H1 (cell line): ENCODE results near the gene RBBP5. TPM values are rescaled to one million over a fixed set of nuclear protein-coding genes. Genes with fewer than 3 reads are reported as not detected.

Experiments used
- CTCF ChIA-PET: fragments of 300-600 bp; sonication (Branson Sonifier 250); formaldehyde crosslinking; loops from one replicate; lab custom pipeline; 2021; ENCODE audit not compliant: partially characterized antibody; lab: Charles Lee
- POLR2A ChIA-PET: fragments of 300-600 bp; sonication (Branson Sonifier 250); formaldehyde crosslinking; loops from one replicate; lab custom pipeline; 2021; ENCODE audit warnings: inconsistent platforms; ENCODE audit not compliant: partially characterized antibody; lab: Charles Lee
- DNase-seq, 2 experiments: peaks; one replicate each; pipeline versions ENCODE4 v3.0.0 to v3.0.0-alpha.2; 2010 to 2022; ENCODE audit warnings: low spot score in 2 of 2, low read depth in 1 of 2, mixed read lengths in 1 of 2
- FAIRE-seq: peaks from 2 replicates; lab custom pipeline; 2011; peaks lifted over from hg19 to GRCh38; lab: Jason Lieb, UNC
- H2AFZ ChIP-seq: 2 replicates; pipeline ENCODE4 v1.8.1; 2012; ENCODE audit warnings: low read length, inconsistent platforms
- H2AK5ac ChIP-seq: 2 replicates; pipeline ENCODE4 v1.6.1; 2013; ENCODE audit warnings: low read depth, low read length
- H2BK120ac ChIP-seq: replicated peaks from 2 replicates; pipeline ENCODE3; 2013; ENCODE audit warnings: low read depth, low read length, inconsistent platforms
- H2BK12ac ChIP-seq: 2 replicates; pipeline ENCODE4 v1.6.1; 2013; ENCODE audit warnings: low read depth, low read length
- H2BK15ac ChIP-seq: 2 replicates; pipeline ENCODE4 v1.6.1; 2013; ENCODE audit warnings: low read length
- H2BK20ac ChIP-seq: 2 replicates; pipeline ENCODE4 v1.6.1; 2013; ENCODE audit warnings: low read length
- H2BK5ac ChIP-seq: 2 replicates; pipeline ENCODE4 v1.6.1; 2013; ENCODE audit warnings: low read depth, low read length
- H3K14ac ChIP-seq: 2 replicates; pipeline ENCODE4 v1.6.1; 2013; ENCODE audit warnings: inconsistent platforms; ENCODE audit not compliant: insufficient read length
- H3K18ac ChIP-seq: 2 replicates; pipeline ENCODE4 v1.6.1; 2013; ENCODE audit warnings: low read length; ENCODE audit errors: extremely low read depth
- H3K23ac ChIP-seq: 2 replicates; pipeline ENCODE4 v1.6.1; 2013; ENCODE audit warnings: inconsistent platforms; ENCODE audit not compliant: insufficient read length
- H3K23me2 ChIP-seq: 2 replicates; pipeline ENCODE4 v1.6.1; 2013; ENCODE audit warnings: low read depth, low read length
- H3K27ac ChIP-seq: 2 replicates; pipeline ENCODE4 v1.6.1; 2011; ENCODE audit warnings: low read depth, low read length, inconsistent platforms
- H3K27me3 ChIP-seq, 4 experiments: replicated peaks in 1 of 4; 1 replicate in 1 of 4; 2 replicates in 3 of 4; pipeline versions ENCODE4 v1.6.1 to v1.8.1; 2011 to 2013; ENCODE audit warnings: low read length in 3 of 4, mild to moderate bottlenecking in 3 of 4, inconsistent platforms in 2 of 4, mixed read lengths in 2 of 4, moderate library complexity in 1 of 4; ENCODE audit not compliant: control insufficient read depth in 3 of 4, insufficient read depth in 3 of 4; ENCODE audit errors: extremely low read depth in 1 of 4
- H3K36me3 ChIP-seq, 4 experiments: 2 replicates each; pipeline versions ENCODE4 v1.6.1 to v1.8.1; 2011 to 2013; ENCODE audit warnings: mild to moderate bottlenecking in 4 of 4, low read length in 3 of 4, moderate library complexity in 2 of 4, control low read depth in 1 of 4, inconsistent platforms in 1 of 4; ENCODE audit not compliant: insufficient read depth in 4 of 4, control insufficient read depth in 2 of 4
- H3K4ac ChIP-seq: replicated peaks from 2 replicates; pipeline ENCODE3; 2013; ENCODE audit warnings: low read length, low read depth, mixed read lengths, inconsistent platforms; ENCODE audit not compliant: insufficient read length
- H3K4me1 ChIP-seq, 4 experiments: replicated peaks in 1 of 4; 1 replicate in 1 of 4; 2 replicates in 3 of 4; pipeline versions ENCODE4 v1.6.1 to v1.8.1; 2011 to 2013; ENCODE audit warnings: low read length in 3 of 4, inconsistent platforms in 2 of 4, mixed read lengths in 1 of 4; ENCODE audit not compliant: insufficient read depth in 4 of 4, control insufficient read depth in 3 of 4
- H3K4me2 ChIP-seq, 2 experiments: 2 replicates each; pipeline versions ENCODE4 v1.6.1 to v1.8.1; 2011 to 2013; ENCODE audit warnings: low read depth in 2 of 2, low read length in 2 of 2, control low read depth in 1 of 2, inconsistent platforms in 1 of 2, mild to moderate bottlenecking in 1 of 2; ENCODE audit not compliant: insufficient read depth in 1 of 2
- H3K4me3 ChIP-seq, 4 experiments: fragments of 200-600, 300-600 bp in 1 of 4; sonication (generic), shearing (Covaris generic), sonication (Bioruptor Twin) in 1 of 4; 2 replicates each; pipeline versions ENCODE4 v1.5.1 to v1.8.1; 2011 to 2016; ENCODE audit warnings: low read length in 4 of 4, low read depth in 3 of 4, control low read depth in 2 of 4, inconsistent platforms in 2 of 4, mild to moderate bottlenecking in 2 of 4, mixed read lengths in 1 of 4, moderate library complexity in 1 of 4; ENCODE audit not compliant: insufficient read depth in 2 of 4; ENCODE audit errors: extremely low read depth in 1 of 4
- H3K56ac ChIP-seq: replicated peaks from 2 replicates; pipeline ENCODE3; 2013; ENCODE audit warnings: low read depth, mild to moderate bottlenecking, mixed read lengths, low read length, inconsistent platforms; ENCODE audit not compliant: insufficient read length
- H3K79me1 ChIP-seq: 2 replicates; pipeline ENCODE4 v1.6.1; 2013; ENCODE audit warnings: low read depth, low read length, control low read depth
- H3K79me2 ChIP-seq, 2 experiments: 2 replicates each; pipeline versions ENCODE4 v1.6.1 to v1.8.1; 2012 to 2013; ENCODE audit warnings: low read length in 2 of 2, mild to moderate bottlenecking in 2 of 2, inconsistent platforms in 1 of 2; ENCODE audit not compliant: insufficient read depth in 2 of 2, control insufficient read depth in 1 of 2
- H3K9ac ChIP-seq, 4 experiments: replicated peaks in 1 of 4; 1 replicate in 1 of 4; 2 replicates in 3 of 4; pipeline versions ENCODE4 v1.6.1 to v1.8.1; 2011 to 2013; ENCODE audit warnings: low read depth in 3 of 4, low read length in 3 of 4, control low read depth in 2 of 4, mild to moderate bottlenecking in 2 of 4, moderate library complexity in 2 of 4, inconsistent platforms in 1 of 4; ENCODE audit errors: extremely low read depth in 1 of 4
- H3K9me3 ChIP-seq, 2 experiments: 2 replicates each; pipeline versions ENCODE4 v1.6.1 to v1.8.1; 2012 to 2013; ENCODE audit warnings: mild to moderate bottlenecking in 2 of 2, moderate library complexity in 2 of 2, control low read depth in 1 of 2, inconsistent platforms in 1 of 2, low read depth in 1 of 2, low read length in 1 of 2, mixed read lengths in 1 of 2; ENCODE audit not compliant: insufficient read depth in 2 of 2
- H4K20me1 ChIP-seq, 2 experiments: replicated peaks in 1 of 2; 2 replicates each; pipeline versions ENCODE3 to v1.8.1; 2011 to 2013; ENCODE audit warnings: inconsistent platforms in 2 of 2, low read length in 2 of 2, mild to moderate bottlenecking in 1 of 2; ENCODE audit not compliant: insufficient read depth in 2 of 2, control insufficient read depth in 1 of 2
- H4K5ac ChIP-seq: 2 replicates; pipeline ENCODE4 v1.6.1; 2013; ENCODE audit warnings: low read length, low read depth, mixed read lengths, inconsistent platforms; ENCODE audit not compliant: insufficient read length
- H4K8ac ChIP-seq: 2 replicates; pipeline ENCODE4 v1.8.0; 2013; ENCODE audit warnings: mild to moderate bottlenecking, moderate library complexity, low read length, inconsistent platforms; ENCODE audit not compliant: insufficient read depth; ENCODE audit errors: extremely low read depth
- H4K91ac ChIP-seq: replicated peaks from 2 replicates; pipeline ENCODE3; 2013; ENCODE audit warnings: low read length, mixed read lengths, inconsistent platforms; ENCODE audit not compliant: insufficient read length
- ASH2L ChIP-seq: fragments of 200-600, 300-600 bp; sonication (generic); IDR thresholded peaks from one replicate; pipeline ENCODE4 v1.7.1; 2017; ENCODE audit warnings: low read length
- CHD2 ChIP-seq: IDR thresholded peaks from 2 replicates; pipeline ENCODE4 v1.6.1; 2012; ENCODE audit warnings: low read length, improper control_type of control experiment
- PHF8 ChIP-seq: fragments of 200-600 bp; sonication (generic); conservative IDR thresholded peaks from 2 replicates; pipeline ENCODE4 v1.7.1; 2012; ENCODE audit warnings: low read depth, mild to moderate bottlenecking, inconsistent platforms, low read length, moderate library complexity
- POLR2AphosphoS5 ChIP-seq: IDR thresholded peaks from 2 replicates; pipeline ENCODE4 v1.6.1; 2011; ENCODE audit warnings: low read depth, low read length
- TEAD4 ChIP-seq: IDR thresholded peaks from 2 replicates; pipeline ENCODE4 v1.6.1; 2012; ENCODE audit warnings: low read depth, low read length, inconsistent platforms, mixed read lengths
- WGBS, 2 experiments: shearing (Covaris generic) in 1 of 2; methylation state at CpG; one replicate each; pipeline versions ENCODE4 v1.1.6 to v1.1.7; 2013 to 2015; ENCODE audit warnings: low lambda C conversion rate in 2 of 2, mixed read lengths in 2 of 2, inconsistent platforms in 1 of 2, low coverage in 1 of 2, missing lambda C conversion rate in 1 of 2; ENCODE audit not compliant: insufficient replicate concordance in 2 of 2, insufficient coverage in 1 of 2, insufficient read length in 1 of 2; ENCODE audit errors: extremely low coverage in 1 of 2, missing lambda C conversion rate in 1 of 2; 5-methylcytosine and 5-hydroxymethylcytosine counted together
- polyA plus RNA-seq, 7 experiments: library from polyadenylated mRNA; depleted of rRNA in 3 of 7; stranded (reverse) in 5 of 7; unstranded in 2 of 7; fragments of >200 nt in 5 of 7; fragments of 200-250 nt in 2 of 7; gene quantifications; 1 replicate in 5 of 7; 2 replicates in 1 of 7; 4 replicates in 1 of 7; pipeline versions ENCODE4 v1.2.1 to v1.2.3, GENCODE V29; 2011 to 2013; ENCODE audit warnings: missing spikeins in 2 of 7, mixed read lengths in 2 of 7
- total RNA-seq: library from RNA; stranded (reverse); fragmentation: NEBNext Ultra II Directional; extraction: Animal tissue kit (Norgen Biotek cat#: 25700); gene quantifications from 2 replicates; pipeline ENCODE4 v1.2.1, GENCODE V29; 2021
- TF ChIP-seq, protein P1 (sequence below): IDR thresholded peaks from 2 replicates; pipeline ENCODE4 v1.6.1; 2011; ENCODE audit warnings: low read depth, mild to moderate bottlenecking, low read length; ENCODE audit not compliant: insufficient read depth

The RBBP5 gene
- total and polyA plus RNA-seq, 2 of the 8 experiments (the other 6 are each of a cell fraction or from before 2014, with no cell fraction given), result 6.7 to 21.5 TPM

GRCh38 chr1:205147191-205147835, 25.5 kb upstream of the RBBP5 start:
- FAIRE-seq, result no peak

More at GRCh38 chr1:205147191-205147835, 25.5 kb upstream of the RBBP5 start:
- no peak overlapping the region for H4K8ac ChIP-seq
- no peak for TF ChIP-seq CHD2
- TF ChIP-seq, protein P1, sequence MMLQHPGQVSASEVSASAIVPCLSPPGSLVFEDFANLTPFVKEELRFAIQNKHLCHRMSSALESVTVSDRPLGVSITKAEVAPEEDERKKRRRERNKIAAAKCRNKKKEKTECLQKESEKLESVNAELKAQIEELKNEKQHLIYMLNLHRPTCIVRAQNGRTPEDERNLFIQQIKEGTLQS, result no peak
- TF ChIP-seq POLR2AphosphoS5, result no peak
- no peak for TF ChIP-seq PHF8
- TF ChIP-seq TEAD4, result no peak
- TF ChIP-seq ASH2L, result no peak
- no peak overlapping the region for H2BK5ac ChIP-seq
- H3K23me2 ChIP-seq, result no peaks in the 10 kb centered on the region
- POLR2A ChIA-PET, result no interaction called here
- H4K5ac ChIP-seq, result no peak overlapping the region
- no peaks in the 10 kb centered on the region for H4K20me1 ChIP-seq
- no peaks in the 10 kb centered on the region for H3K79me2 ChIP-seq
- H3K56ac ChIP-seq, result no peak overlapping the region
- no peaks in the 10 kb centered on the region for H3K27me3 ChIP-seq
- H3K4me2 ChIP-seq, result no peak overlapping the region
- H2BK20ac ChIP-seq, result no peak overlapping the region
- H3K9me3 ChIP-seq, result no peaks in the 10 kb centered on the region
- CTCF ChIA-PET, result interaction anchor here (0.9 to 4.7 kb wide), 6 partner anchors 85 to 115 kb away, joined by 3 to 29 read pairs (median 3); no protein-coding TSS in a partner anchor
- H3K27ac ChIP-seq, result no peak overlapping the region
- no peak overlapping the region for H3K23ac ChIP-seq
- H3K14ac ChIP-seq, result no peak overlapping the region
- no peak overlapping the region for H4K91ac ChIP-seq
- no peak overlapping the region for H3K4ac ChIP-seq
- no peak overlapping the region for H2BK12ac ChIP-seq
- no peak overlapping the region for H3K9ac ChIP-seq
- 82% methylated on average over 6 of the region's 6 CpGs; no CpG with 5 or more reads in 1 of the 2 experiments for WGBS, 2 experiments
- peaks cover 0 to 14% (median 3%) of the 10 kb centered on the region in 4 experiments; a peak in 3 of 8 replicates for H3K36me3 ChIP-seq
- H2AK5ac ChIP-seq, result no peak overlapping the region
- H3K79me1 ChIP-seq, result no peaks in the 10 kb centered on the region
- no peak for DNase-seq
- peaks cover 0 to 3% (median 1%) of the 10 kb centered on the region in 4 experiments; a peak in 1 of 7 replicates for H3K4me1 ChIP-seq
- no peak overlapping the region for H2BK15ac ChIP-seq
- no peak overlapping the region for H3K4me3 ChIP-seq
- H3K18ac ChIP-seq, result no peak overlapping the region
- H2AFZ ChIP-seq, result no peak overlapping the region
- H2BK120ac ChIP-seq, result no peak overlapping the region
